ENCODE results near the gene PAQR7.
A peak's percentile ranks its signal among the peaks of the same experiment; 100 is the strongest.

Gene PAQR7

GRCh38 chr1:25872713-25873112 is 2.8 kb downstream of the PAQR7 start:
- DNase-seq = no peak

GRCh38 chr1:25871704-25872494 is 3.6 kb downstream of the PAQR7 start:
- no peak for DNase-seq

GRCh38 chr1:25871086-25871703 is 4.3 kb downstream of the PAQR7 start:
- DNase-seq = no peak

GRCh38 chr1:25870614-25871013 is 4.9 kb downstream of the PAQR7 start:
- no peak for DNase-seq

GRCh38 chr1:25869909-25870606 is 5.5 kb downstream of the PAQR7 start:
- no peak for DNase-seq

GRCh38 chr1:25867210-25867991 is 8.1 kb downstream of the PAQR7 start:
- peak in 1 of 2 experiments; percentile 49 for DNase-seq

- no peak for DNase-seq
These were observed 9.2 kb downstream of the PAQR7 start for GRCh38 chr1:25866288-25866687.

GRCh38 chr1:25864434-25864833 is 11.1 kb downstream of the PAQR7 start:
- no peak for DNase-seq

GRCh38 chr1:25863486-25864262 is 11.8 kb downstream of the PAQR7 start:
- no peak for DNase-seq

GRCh38 chr1:25862785-25863485 is 12.6 kb downstream of the PAQR7 start:
- no peak for DNase-seq

- no peak for DNase-seq
These were observed 13.9 kb downstream of the PAQR7 start for GRCh38 chr1:25861316-25862286.

- peak; percentile 68 to 91 for DNase-seq
These were observed 16.4 kb downstream of the PAQR7 start, which contains the start of gene AUNIP for GRCh38 chr1:25858906-25859789. Gene AUNIP (minus strand): TSS chr1:25859457. CDS start chr1:25859357, 100 bp downstream.

GRCh38 chr1:25858494-25858893 is 17.0 kb downstream of the PAQR7 start:
- no peak for DNase-seq

GRCh38 chr1:25856856-25857255 is 18.7 kb downstream of the PAQR7 start:
- no peak for DNase-seq

- DNase-seq = no peak
These were observed 21.0 kb downstream of the PAQR7 start for GRCh38 chr1:25854554-25854953.

- DNase-seq = no peak
These were observed 27.0 kb downstream of the PAQR7 start for GRCh38 chr1:25848531-25848930.

GRCh38 chr1:25847929-25848328 is 27.6 kb downstream of the PAQR7 start:
- DNase-seq = no peak

GRCh38 chr1:25845664-25846063 is 29.8 kb downstream of the PAQR7 start:
- no peak for DNase-seq
